ENCODE measurements around the gene RNU1-3.

GRCh38 chr1:16618719-16619118 lies 48.0 kb downstream of the RNU1-3 start:
- no peak for TF ChIP-seq POLR2A (IDR thresholded peaks at IDR 0.05; ENCODE audit: low read depth, low read length)
- TF ChIP-seq SPI1 (IDR thresholded peaks at IDR 0.05; ENCODE audit: low read depth, low read length), result no peak
- no peak for TF ChIP-seq TAF1 (IDR thresholded peaks at IDR 0.05; ENCODE audit: low read depth, low read length)
